ENCODE measurements around the gene PLCB3. TPM values are rescaled to one million over a fixed set of nuclear protein-coding genes. Genes with fewer than 3 reads are reported as not detected.

PLCB3 gene
- total RNA-seq, 1 experiment from 2014 or later = 80.2 TPM

DNA sequence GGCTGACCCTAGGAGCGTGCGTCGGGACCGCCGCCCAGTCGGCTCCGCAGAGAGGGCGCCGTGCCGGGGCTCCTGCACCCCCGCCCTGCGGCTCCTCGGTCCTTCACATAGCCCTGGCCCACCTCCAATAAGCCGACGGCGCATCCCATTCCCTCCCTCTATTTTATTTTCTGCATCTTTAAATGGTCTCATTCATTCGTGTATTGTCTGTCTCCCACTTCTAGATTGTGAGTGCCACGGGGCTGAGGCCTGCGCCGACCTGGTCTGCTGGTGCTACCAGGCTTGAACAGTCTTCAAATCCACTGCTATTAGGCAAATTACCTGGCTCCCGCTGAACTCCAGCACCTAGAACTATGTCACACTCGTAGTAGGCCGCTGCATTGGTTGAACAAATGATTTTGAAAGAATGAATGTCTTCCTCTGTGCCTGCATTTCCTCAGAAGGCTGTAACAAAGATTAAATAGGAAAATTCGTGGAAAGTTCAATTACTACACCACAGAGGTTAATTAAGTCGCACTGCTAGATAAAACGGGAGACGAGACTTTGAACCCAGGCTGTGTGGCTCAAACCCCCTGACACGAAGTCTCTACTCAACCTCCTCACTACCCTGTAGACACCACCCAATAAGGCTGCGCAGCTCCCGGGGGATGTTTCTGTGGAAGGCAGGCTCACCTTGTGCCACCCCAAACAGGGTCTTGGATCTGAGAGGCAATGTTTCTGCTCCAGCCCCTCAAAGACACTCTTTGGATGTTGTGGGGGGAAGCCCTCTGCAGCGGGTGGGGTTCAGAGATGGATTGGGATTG lies 3.4 kb upstream of the PLCB3 start:
- TF ChIP-seq, protein P1, sequence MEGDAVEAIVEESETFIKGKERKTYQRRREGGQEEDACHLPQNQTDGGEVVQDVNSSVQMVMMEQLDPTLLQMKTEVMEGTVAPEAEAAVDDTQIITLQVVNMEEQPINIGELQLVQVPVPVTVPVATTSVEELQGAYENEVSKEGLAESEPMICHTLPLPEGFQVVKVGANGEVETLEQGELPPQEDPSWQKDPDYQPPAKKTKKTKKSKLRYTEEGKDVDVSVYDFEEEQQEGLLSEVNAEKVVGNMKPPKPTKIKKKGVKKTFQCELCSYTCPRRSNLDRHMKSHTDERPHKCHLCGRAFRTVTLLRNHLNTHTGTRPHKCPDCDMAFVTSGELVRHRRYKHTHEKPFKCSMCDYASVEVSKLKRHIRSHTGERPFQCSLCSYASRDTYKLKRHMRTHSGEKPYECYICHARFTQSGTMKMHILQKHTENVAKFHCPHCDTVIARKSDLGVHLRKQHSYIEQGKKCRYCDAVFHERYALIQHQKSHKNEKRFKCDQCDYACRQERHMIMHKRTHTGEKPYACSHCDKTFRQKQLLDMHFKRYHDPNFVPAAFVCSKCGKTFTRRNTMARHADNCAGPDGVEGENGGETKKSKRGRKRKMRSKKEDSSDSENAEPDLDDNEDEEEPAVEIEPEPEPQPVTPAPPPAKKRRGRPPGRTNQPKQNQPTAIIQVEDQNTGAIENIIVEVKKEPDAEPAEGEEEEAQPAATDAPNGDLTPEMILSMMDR (conservative IDR thresholded peaks at IDR 0.05) = no peak
- Histone ChIP-seq H4K5ac (ENCODE audit: insufficient read length, low read depth, low read length) (no peak overlapping the region), H2BK15ac (ENCODE audit: low read depth, low read length) (no peak overlapping the region), H3K27me3 (ENCODE audit: insufficient read depth, low read length) (no peaks in the 10 kb centered on the region), H2BK12ac (ENCODE audit: insufficient read length, low read depth, low read length) (no peak overlapping the region), H3T11ph (ENCODE audit: low read length) (no peak overlapping the region), H3K4me2 (ENCODE audit: insufficient read depth, insufficient read length, low read length) (peak overlapping the region; percentile 99), H3K4ac (ENCODE audit: low read depth, low read length) (no peak overlapping the region), H2BK5ac (ENCODE audit: insufficient read length, low read length) (no peak overlapping the region), H4K91ac (ENCODE audit: insufficient read length, low read depth, low read length) (no peak overlapping the region), H3K18ac (ENCODE audit: insufficient read length, low read depth, low read length) (no peak overlapping the region), H3K79me1 (ENCODE audit: insufficient read depth, low read depth, low read length, poor library complexity, severe bottlenecking) (peaks cover 3% of the 10 kb centered on the region), H2BK120ac (ENCODE audit: low read depth, low read length, poor library complexity, severe bottlenecking) (no peak overlapping the region), H3K56ac (ENCODE audit: insufficient read length, low read depth, low read length) (no peak overlapping the region), H3K23me2 (ENCODE audit: insufficient read length, low read depth, low read length, poor library complexity, severe bottlenecking) (peaks cover 26% of the 10 kb centered on the region), H3K9me3 (ENCODE audit: control insufficient read depth, low read depth, low read length) (no peaks in the 10 kb centered on the region), H3K79me2 (ENCODE audit: insufficient read depth, low read length) (peaks cover 7% of the 10 kb centered on the region; the same call in 1 of the 2 replicates), H3K23ac (ENCODE audit: insufficient read length, low read depth, low read length) (no peak overlapping the region), H4K8ac (replicated peaks; ENCODE audit: insufficient read length, low read depth, low read length) (no peak overlapping the region), H3K14ac (ENCODE audit: insufficient read depth, low read length) (no peak overlapping the region), H3K9ac (ENCODE audit: extremely low read depth, insufficient read length, low read length) (no peak overlapping the region), H2AK5ac (ENCODE audit: insufficient read length, low read length) (no peak overlapping the region), H2AFZ (ENCODE audit: low read length) (no peak overlapping the region), H2BK20ac (ENCODE audit: low read depth, low read length, poor library complexity, severe bottlenecking) (no peak overlapping the region), H4K20me1 (ENCODE audit: control insufficient read depth, insufficient read depth, insufficient read length) (no peaks in the 10 kb centered on the region), H3K4me1 (ENCODE audit: insufficient read depth, low read length) (peaks cover 9% of the 10 kb centered on the region; the same call in 1 of the 2 replicates), H3K27ac (ENCODE audit: insufficient read length, low read depth, low read length) (no peak overlapping the region)
- DNase-seq = no peak
- Mint-ChIP-seq H3K4me1 (peaks cover 41 to 51% of the 10 kb centered on the region in 2 experiments), H3K9me3 (no peaks in the 10 kb centered on the region; a peak in 1 of 5 replicates), H3K27me3 (ENCODE audit: low read depth) (no peaks in the 10 kb centered on the region), H3K4me3 (peak overlapping the region; percentile 79 to 93), H3K27ac (peak overlapping the region in 2 of 3 experiments; percentile 24 to 49; a peak in 4 of 7 replicates), H3K36me3 (ENCODE audit: insufficient read depth in 1 of 3, low read depth in 3 of 3) (peaks cover 12 to 18% (median 13%) of the 10 kb centered on the region in 3 experiments; a peak in 6 of 7 replicates)
- no CpG with 5 or more reads among the region's 31 CpGs for WGBS (ENCODE audit: extremely low coverage, insufficient read length, low lambda C conversion rate)

Data from H9 (cell line).